HG02678 (cell line): ENCODE results near the gene EPHA8.

Source experiments
- ATAC-seq: cut with Tn5 transposase; IDR thresholded peaks from one replicate; pipeline ENCODE4 v1.9.1; 2021; ENCODE audit warnings: mild to moderate bottlenecking, moderate library complexity; ENCODE audit not compliant: unreplicated experiment

The EPHA8 gene

GRCh38 chr1:22612671-22613571, 49.6 kb downstream of the EPHA8 start:
- ATAC-seq, result no peak

GRCh38 chr1:22613572-22613918, 50.3 kb downstream of the EPHA8 start:
- no peak for ATAC-seq

- ATAC-seq, result no peak
These were observed 50.7 kb downstream of the EPHA8 start for GRCh38 chr1:22613951-22614350.

- no peak for ATAC-seq
These were observed 52.6 kb downstream of the EPHA8 start for GRCh38 chr1:22615886-22616285.

GRCh38 chr1:22616571-22616970, 53.3 kb downstream of the EPHA8 start:
- ATAC-seq, result no peak

GRCh38 chr1:22618056-22618455, 54.8 kb downstream of the EPHA8 start:
- no peak for ATAC-seq

GRCh38 chr1:22619252-22619651, 56.0 kb downstream of the EPHA8 start:
- ATAC-seq, result no peak

- no peak for ATAC-seq
These were observed 56.5 kb downstream of the EPHA8 start for GRCh38 chr1:22619798-22620197.

GRCh38 chr1:22621761-22622160, 58.5 kb downstream of the EPHA8 start:
- no peak for ATAC-seq

GRCh38 chr1:22625262-22625925, 62.1 kb downstream of the EPHA8 start:
- ATAC-seq, result no peak

GRCh38 chr1:22626237-22627157, 63.2 kb downstream of the EPHA8 start:
- no peak for ATAC-seq

- no peak for ATAC-seq
These were observed 64.0 kb downstream of the EPHA8 start for GRCh38 chr1:22627331-22627730.

- ATAC-seq, result no peak
These were observed 65.6 kb downstream of the EPHA8 start for GRCh38 chr1:22628698-22629444.

- no peak for ATAC-seq
These were observed 66.6 kb downstream of the EPHA8 start for GRCh38 chr1:22629886-22630285.

- ATAC-seq, result no peak
These were observed 70.6 kb downstream of the EPHA8 start for GRCh38 chr1:22633697-22634463.

GRCh38 chr1:22635436-22635835, 72.1 kb downstream of the EPHA8 start:
- ATAC-seq, result no peak

- ATAC-seq, result no peak
These were observed 73.1 kb downstream of the EPHA8 start, which contains the start of gene C1QA for GRCh38 chr1:22636353-22636752. Gene C1QA (plus strand): TSS chr1:22636628. CDS start chr1:22637617, 989 bp downstream.

GRCh38 chr1:22636927-22637326, 73.6 kb downstream of the EPHA8 start:
- ATAC-seq, result no peak

GRCh38 chr1:22637907-22638445, 74.7 kb downstream of the EPHA8 start:
- no peak for ATAC-seq
